Activated gamma-delta T cell treated with Interleukin-2 at 50 U/mL for 16 hours (primary cell): ENCODE data around the gene ZFYVE16.
"Not testable (repeated sequence)": the region's sequence is repeated elsewhere in the genome, so short reads cannot be mapped to it uniquely, and the experiment has no call there.

ENCODE experiments used
- DNase-seq: peaks from one replicate; pipeline ENCODE4 v3.0.0-alpha.2; 2020

Gene ZFYVE16

DNA sequence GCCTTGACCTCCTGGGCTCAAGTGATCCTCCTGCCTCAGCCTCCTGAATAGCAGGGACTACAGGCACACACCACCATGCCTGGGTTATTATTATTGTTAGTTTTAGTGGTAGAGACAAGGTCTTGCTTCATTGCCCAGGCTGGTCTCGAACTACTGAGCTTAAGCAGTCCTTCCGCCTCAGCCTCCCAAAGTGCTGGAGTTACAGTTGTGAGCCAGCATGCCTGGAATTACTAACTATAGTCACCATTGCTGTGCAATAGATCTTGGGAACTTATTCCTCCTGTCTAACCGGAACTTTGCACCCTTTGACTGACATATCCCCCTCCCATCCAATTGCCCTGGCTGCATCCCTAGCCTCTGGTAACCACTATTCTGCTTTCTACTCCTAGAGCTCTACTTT, 83.4 kb downstream of the ZFYVE16 start:
- DNase-seq: no peak

DNA sequence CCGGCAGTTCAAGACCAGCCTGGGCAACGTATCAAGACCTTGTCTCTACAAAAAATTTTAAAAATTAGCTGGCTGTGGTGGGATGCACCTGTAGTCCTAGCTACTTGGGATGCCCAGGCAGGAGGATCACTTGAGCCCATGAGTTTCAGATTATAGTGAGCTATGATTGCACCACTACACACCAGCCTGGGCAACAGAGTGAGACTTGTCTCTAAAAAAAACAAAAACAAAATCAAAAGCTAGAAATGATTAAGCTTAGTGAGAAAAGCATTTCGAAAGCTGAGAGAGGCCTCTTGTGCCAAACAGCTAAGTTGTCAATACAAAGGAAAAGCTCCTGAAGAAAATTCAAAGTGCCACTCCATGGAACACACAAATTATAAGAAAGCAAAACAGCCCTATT, 84.9 kb downstream of the ZFYVE16 start:
- DNase-seq: no peak

DNA sequence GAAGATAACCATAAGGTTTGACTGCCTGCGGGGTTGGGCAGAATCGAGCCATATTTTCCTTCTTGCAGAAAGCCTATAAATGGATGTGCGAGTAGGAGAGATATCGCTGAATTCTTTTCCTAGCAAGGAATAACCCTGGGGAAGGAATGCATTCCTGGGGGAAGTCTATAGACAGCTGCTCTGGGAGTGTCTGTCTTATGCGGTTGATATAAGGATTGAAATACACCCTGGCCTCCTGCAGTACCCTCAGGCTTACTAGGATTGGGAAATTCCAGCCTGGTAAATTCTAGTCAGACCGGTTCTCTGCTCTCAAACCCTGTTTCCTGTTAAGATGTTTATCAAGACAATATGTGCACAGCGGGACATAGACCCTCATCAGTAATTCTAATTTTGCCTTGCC, 85.6 kb downstream of the ZFYVE16 start:
- not testable (repeated sequence) for DNase-seq

DNA sequence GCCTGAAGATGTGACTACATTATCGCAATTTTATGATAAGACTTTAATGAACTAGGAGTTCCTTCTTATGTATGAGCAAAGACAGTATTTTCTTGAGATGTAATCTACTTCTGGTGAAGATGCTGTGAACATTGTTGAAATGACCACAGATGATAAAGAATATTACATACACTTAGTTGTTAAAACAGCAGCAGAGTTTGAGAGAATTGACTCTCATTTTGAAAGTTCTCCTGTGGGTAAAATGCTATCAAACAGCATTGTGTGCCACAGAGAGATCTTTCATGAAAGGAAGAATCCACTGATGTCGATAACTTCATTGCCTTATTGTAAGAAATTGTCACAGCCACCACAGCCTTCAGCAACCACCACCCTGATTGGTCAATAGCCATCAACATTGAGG, 88.0 kb downstream of the ZFYVE16 start:
- DNase-seq: no peak

DNA sequence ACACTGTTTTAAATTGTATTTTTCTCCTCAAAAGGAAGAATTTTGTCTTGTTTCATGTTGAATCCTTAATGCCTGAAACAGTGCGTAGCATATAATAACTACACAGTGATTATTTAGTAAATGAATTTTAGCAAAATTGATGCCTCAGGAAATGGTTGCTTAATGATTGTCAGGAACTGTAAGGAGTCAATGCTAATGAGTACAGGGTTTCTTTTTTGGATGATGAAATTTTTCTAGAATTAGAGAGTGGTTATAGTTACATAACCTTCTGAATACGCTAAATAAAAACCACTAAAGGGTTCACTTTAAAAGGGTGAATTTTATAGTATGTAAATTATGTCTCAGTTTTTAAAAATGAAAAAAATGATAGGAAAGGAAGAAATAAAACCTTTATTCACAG, 94.9 kb downstream of the ZFYVE16 start:
- no peak for DNase-seq

DNA sequence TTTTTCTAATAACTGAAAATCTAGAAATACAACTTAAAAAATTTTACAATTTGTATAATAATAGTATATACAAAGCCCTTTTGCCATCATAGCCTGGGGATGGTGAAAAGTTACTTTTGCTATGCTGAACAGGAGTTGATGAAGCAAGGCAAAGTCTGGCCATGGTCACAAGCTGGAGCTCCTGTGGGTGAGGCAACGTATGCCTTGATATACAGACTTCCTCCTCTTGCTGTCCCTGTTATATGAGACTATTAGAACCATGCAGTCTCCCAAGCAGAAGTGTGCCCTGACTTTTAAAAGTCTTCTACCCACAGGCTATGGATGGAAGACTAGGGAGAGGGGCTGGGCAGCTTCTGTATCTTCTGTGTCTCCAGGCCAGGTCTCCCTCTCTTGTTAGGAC, 95.8 kb downstream of the ZFYVE16 start:
- DNase-seq: no peak

DNA sequence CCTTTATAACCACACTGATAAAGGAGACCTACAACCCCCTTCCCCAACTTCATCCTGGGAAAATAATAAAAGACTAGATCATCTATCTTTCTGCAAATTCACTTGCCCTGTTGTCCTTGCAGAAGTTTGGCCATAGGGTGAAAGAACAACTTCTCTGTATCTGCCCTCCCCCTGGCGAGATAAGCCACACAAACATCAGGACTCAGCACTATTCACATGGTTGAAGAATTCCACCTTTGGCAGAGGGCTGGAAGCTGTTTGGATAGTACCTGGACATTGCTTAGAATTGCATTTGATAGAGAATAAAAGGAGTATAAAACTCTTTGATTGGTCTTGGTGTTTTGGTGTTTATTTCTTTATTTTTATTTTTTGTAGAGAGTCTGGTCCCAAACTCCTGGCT, 97.0 kb downstream of the ZFYVE16 start:
- DNase-seq: no peak

DNA sequence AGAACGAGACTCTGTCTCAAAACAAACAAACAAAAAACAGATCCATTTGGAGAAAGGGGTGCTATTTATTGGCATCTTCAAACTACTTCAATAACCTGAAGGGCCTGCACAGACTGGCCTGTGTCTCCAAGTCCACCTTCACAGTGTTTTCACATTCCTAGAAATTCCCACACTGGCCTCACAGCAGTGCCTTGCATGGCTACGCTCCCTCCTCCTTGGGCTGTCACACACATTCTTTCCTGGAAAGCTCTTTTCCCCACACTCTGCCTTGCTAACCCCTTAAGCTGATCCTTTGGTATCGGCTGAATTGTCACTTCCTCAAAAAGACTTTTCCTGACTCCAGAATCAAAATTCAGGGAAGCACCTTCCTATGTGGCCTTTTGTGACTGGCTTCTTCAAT, 99.8 kb downstream of the ZFYVE16 start:
- DNase-seq: no peak

DNA sequence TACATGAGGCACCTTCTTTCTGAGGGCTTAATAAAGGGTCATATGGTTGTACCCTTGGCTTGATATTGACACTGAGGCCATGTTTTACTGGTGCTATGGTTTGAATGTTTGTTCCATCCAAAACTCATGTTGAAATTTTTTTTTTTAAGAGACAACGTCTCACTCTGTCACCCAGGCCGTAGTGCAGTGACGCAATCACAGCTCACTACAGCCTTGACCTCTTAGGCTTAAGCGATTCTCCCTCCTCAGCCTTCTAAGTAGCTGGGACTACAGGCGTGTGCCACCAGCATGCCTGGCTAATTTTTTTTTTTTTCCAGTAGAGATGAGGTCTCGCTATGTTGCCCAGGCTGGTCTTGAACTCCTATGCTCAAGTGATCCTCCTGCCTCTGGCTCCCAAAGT, 101.0 kb downstream of the ZFYVE16 start:
- no peak for DNase-seq

DNA sequence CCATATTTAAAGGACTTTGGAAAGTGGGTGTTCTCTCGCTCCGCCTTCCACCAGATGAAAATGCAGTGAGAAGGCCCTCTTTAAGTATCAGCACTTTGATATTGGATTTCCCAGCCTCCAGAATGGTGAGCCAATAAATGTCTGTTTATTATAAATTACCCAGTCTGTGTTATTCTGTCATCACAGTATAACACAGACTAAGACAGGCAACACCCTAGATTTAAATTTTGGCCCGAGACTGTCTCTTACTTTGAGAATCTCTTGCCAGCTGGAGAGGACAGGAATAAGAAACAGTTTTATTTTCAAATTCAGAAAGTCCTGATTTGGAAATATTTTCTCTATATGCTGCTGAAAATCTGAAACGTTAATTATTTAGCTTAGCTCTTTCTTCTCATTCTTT, 101.5 kb downstream of the ZFYVE16 start:
- no peak for DNase-seq

DNA sequence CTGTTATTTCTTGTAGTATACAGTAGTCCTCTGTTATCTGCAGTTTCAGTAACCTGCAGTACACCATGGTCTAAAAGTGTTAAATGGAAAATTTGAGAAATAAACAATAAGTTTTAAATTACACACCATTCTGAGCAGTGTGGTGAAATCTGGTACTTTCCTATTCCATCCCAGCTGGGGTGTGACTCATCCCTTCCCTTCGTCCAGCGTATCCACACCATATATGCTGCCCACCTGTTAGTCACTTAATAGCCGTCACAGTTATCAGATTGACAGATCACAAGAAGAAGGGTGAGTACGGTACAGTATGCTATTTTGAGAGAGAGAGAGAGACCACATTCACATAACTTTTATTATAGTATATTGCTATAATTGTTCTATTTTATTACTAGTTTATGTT, 109.0 kb downstream of the ZFYVE16 start:
- DNase-seq: no peak
